Measurements from ENCODE around the gene GABARAP.

- TF ChIP-seq CTCF (conservative IDR thresholded peaks at IDR 0.05 in 1 of 2, IDR thresholded peaks at IDR 0.05 in 1 of 2; ENCODE audit: low read depth in 1 of 2, low read length in 2 of 2) = no peak
- no peak for TF ChIP-seq EZH2 (IDR thresholded peaks at IDR 0.05; ENCODE audit: low read length, missing control alignments)
These were observed 16.4 kb downstream of the GABARAP start for GRCh38 chr17:7225711-7226331.

Measured in fibroblast of lung (primary cell).